22Rv1 (cell line): ENCODE measurements around the gene APBA2.

Experiments
- ZFX ChIP-seq: fragments of 450-650 bp; IDR thresholded peaks from 2 replicates; pipeline ENCODE4 v1.6.1; 2017; ENCODE audit warnings: antibody characterized with exemption, borderline replicate concordance
- TF ChIP-seq, protein P1 (sequence below): fragments of 450-650 bp; IDR thresholded peaks from 2 replicates; pipeline ENCODE4 v1.5.1; 2017; ENCODE audit warnings: mild to moderate bottlenecking

DNA sequence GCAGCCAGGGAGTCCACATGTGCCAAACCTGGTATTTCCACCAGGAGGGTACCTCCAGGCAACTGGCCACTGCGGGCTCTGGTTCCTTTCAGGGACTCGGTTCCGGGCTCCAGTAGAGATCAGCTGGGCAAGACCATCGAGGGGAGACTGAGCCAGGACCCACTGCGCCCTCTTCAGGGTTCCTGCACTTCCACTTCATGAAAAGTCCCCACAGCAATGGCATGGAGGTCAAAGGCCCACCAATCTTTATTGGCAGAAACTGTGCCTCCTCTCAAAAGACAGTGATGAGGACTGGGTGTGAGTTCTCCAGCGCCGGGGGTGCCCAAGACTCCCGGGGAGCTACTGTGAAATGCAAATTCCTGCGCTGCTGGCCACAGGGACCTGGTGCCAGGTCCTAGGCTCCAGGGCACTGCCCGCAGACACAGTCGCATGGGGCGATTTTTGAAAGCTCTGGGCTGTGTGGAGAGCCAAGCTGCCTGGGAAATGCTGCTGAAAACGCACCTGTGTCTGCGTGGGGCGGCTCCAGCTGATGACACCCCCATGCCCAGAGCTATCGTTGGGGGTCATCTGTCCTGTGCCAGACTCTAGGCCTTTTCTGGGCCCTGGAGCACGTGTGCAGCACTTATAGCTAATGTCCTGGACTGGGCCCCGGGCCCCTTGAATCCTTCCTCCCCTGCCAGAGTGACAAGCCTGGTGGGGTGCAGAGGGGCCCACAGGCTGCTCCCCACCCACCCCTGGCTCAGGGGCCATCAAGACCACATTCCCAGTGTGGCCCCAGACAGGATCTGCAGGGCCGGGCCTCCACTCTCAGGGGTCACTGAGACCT, 239.8 kb downstream of the APBA2 start:
- TF ChIP-seq, protein P1, sequence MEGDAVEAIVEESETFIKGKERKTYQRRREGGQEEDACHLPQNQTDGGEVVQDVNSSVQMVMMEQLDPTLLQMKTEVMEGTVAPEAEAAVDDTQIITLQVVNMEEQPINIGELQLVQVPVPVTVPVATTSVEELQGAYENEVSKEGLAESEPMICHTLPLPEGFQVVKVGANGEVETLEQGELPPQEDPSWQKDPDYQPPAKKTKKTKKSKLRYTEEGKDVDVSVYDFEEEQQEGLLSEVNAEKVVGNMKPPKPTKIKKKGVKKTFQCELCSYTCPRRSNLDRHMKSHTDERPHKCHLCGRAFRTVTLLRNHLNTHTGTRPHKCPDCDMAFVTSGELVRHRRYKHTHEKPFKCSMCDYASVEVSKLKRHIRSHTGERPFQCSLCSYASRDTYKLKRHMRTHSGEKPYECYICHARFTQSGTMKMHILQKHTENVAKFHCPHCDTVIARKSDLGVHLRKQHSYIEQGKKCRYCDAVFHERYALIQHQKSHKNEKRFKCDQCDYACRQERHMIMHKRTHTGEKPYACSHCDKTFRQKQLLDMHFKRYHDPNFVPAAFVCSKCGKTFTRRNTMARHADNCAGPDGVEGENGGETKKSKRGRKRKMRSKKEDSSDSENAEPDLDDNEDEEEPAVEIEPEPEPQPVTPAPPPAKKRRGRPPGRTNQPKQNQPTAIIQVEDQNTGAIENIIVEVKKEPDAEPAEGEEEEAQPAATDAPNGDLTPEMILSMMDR = no peak
- TF ChIP-seq ZFX = no peak
